Suppressor macrophage treated with lipopolysaccharide for 4 hours (primary cell): ENCODE data around the gene CADM1.

Source experiments
- DNase-seq: peaks from one replicate; pipeline ENCODE4 v3.0.0-alpha.2; 2020

The CADM1 gene

DNA sequence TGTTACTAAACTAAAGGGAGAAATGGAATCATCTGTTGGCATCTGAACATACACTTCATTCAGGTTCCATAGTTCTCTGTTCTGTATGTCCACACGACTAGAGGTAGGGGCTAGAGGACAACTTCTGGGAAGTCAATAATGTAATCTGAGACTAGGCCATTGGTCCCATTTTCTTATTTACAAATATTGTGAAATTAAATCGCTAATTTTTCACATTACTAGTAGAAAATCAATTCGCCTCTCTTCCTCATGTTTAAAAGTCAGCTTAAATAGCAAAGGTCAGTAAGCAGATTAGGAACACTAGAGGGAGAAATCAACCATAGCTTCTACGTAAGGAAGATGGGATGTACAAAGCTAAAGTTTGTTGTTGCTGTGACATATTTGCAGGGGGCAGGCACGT, 59.7 kb downstream of the CADM1 start:
- DNase-seq, result no peak

DNA sequence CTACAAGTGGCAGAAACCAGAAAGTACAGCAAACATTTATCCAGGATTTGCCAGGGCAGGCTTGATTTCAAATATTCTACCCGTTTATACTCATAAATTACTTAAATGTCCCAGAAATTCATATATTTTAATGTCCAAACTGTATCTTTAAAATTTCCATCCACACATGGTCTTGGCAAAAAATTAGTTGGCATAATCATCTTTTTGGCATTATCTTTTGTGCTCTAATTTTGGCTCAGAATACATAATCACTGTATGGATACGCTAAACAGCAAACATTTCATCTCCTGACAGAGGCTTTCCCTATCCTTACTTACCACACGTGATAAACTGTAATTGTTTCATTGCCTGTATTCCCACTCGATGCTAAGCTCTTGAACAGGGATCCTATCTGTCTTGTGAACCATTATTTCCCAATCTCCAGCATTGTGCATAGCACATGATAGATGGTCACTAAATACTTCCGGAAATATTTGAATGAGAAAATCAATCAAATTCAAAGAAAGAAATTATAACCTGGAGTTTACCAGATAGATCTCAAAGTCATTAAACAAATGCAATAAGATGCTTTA, 64.2 kb downstream of the CADM1 start:
- no peak for DNase-seq

GRCh38 chr11:115439385-115439784, 64.8 kb downstream of the CADM1 start:
- DNase-seq, result peak; percentile 39

DNA sequence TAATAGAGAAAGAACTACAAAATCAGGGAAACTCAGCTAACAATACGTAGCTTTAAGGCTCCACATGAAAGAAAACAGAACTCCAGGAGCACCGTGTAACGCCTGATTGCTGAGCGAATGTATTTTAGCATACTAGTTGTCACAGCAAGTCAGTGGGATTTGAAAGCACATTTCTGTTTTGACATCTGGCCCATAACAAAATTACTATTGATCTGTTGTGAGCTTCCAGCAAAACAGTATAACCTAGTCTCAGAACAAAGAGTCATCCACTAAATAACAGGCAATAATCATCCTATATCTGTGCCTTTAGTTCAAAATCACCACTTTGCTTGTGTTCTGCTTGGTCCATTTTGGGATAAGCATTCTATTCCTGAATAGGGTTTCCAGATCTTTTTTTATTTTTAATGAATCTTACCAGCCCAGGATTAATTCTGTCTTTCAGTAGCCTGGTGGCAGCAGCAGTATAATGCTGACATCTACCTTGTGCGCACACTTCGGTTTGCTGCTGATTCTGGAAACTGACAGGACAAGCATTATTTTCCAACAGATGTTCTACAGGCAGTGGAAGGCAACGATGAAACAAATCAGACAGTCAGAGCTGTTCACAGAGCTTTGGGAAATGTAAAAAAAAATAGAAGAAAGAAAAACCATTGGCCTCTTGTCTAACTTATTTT, 66.2 kb downstream of the CADM1 start:
- peak; percentile 29 for DNase-seq

GRCh38 chr11:115430345-115430744, 73.9 kb downstream of the CADM1 start:
- no peak for DNase-seq

DNA sequence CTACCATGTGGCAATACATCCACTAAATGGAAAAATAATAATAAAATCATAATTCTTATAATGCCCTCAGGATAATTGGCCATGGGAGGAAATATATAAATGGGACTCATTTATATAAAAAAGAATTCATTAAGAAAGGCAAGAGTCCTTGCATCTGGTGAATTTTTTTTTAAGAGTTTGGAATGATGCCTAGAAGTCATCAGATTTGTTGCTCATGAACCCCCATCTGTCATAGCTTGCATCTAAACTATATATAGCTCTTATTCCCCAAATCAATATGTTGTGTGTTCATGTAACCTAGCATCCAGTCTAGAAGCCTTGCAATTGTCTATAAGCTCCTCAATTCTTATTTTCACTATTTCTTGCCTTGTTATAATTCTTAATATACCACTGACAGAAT, 75.9 kb downstream of the CADM1 start:
- DNase-seq, result no peak

DNA sequence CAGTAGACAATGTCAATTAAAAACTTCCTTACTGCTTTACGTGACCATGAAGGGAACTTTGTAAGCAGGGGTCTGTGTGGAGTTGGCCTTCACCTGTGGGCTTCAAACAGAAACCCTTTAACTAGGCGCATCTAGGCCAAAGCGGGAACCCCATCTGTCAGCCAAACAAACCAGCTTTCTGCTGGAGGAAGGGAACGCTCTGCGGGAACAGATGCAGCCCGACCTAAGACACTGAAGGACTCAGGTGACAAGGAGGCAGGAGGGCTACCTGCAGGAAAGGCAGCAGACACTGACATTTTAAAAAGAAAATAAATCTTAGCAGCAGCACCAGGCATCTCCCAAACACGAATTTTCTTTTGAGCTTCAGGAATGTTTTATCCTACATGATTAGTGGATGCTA, 78.4 kb downstream of the CADM1 start:
- DNase-seq, result no peak

DNA sequence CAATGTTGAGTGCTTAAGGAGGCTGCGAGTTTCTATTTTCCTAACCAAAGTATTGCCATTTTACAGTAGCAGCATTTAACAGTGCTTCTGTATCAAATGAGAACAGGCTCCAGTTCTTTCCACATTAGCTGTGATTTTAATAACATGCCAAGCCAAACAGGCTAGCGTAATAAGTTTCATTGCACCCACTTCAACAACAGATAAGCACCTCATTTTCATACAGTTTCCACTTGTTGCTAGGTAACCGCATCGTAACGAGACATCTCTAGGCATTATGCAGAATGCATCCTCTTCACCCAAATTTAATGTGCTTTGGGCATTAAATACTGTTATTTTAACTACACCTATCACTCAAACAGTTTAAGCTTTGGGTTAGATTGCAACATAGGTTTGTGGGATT, 79.0 kb downstream of the CADM1 start:
- DNase-seq, result no peak

GRCh38 chr11:115423728-115424459, 80.3 kb downstream of the CADM1 start:
- DNase-seq, result no peak

DNA sequence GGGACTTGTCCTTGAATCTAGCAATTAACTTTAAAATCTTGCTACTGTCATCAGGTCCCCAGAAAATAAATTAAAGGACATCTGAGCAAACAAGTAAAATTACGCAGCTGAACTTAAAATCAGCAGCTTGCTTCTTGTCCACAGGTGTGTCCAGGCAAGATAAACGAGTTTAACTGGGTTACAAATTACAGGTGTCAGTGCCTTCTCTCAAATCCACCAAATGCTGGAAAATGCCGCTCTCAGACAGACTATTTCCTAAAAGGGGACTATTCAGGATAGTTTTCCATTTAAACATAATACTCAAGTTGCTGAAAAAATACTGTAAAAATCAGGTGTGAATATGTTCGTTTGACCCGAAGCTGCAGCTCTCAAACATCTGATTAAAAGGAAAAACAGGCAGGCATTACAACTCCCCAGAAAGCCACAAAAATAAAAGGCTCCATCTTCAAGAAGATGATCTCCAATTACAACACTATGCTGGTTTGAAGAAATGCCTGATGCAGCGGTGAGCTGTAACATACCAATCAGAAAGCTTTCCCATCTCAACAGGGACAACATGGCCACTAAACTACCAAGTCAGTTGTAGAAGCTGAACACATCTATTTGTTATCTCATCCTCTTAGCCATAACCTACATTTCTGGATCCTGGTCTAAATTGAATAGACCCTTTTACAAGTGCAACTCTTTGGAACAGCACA, 82.1 kb downstream of the CADM1 start:
- DNase-seq, result no peak

DNA sequence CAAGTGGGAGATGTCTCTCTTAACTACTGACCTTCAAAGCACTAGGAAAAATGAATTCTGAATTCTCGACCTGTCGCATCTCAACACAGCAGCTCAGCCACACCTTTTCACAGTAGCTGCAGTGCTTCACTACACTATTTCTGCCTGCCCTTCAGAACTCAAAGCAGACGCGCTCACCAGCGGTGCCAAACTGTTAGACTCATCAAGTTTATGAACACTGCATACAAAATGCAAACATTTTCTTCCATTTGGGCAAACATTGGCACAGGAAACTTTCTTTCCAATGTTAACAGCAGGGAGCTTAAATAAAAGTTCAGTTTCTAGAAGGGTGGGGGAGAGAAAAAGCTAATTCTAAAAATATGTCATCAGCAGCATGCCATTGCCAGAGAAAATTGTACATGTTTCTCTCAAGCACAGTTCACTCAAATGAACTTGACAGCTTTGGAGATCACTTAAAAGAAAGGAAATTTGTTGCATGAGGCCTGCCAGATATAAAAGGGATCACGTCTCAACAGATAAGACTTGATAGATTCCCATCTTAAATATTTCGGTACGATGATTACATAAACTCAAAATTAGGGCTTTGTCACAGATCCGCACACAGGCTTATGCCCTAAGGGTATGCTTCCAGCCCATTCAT, 82.7 kb downstream of the CADM1 start:
- DNase-seq, result no peak

DNA sequence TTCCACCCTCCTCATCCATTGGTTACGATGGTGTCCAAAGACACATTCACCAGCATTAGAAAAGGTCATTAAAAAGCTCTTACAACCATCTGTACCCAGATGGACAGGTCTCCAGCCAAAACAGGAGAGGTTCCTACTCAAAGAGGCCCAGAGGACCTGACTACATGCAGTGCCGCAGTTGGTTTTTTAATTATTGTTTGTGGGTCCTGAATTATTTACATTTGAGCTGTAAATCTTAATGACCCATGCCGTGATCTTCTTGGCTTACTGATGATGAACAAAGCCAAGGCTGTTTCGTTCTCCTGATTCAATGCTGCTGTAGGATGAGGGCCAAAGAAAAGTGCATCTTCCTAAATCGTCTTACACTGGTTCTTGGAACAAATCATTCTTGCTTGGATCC, 83.7 kb downstream of the CADM1 start:
- DNase-seq, result no peak

GRCh38 chr11:115418626-115419025, 85.6 kb downstream of the CADM1 start:
- no peak for DNase-seq

- DNase-seq, result no peak
These were observed 86.1 kb downstream of the CADM1 start for GRCh38 chr11:115418081-115418480.

GRCh38 chr11:115411120-115411519, 93.1 kb downstream of the CADM1 start:
- no peak for DNase-seq

DNA sequence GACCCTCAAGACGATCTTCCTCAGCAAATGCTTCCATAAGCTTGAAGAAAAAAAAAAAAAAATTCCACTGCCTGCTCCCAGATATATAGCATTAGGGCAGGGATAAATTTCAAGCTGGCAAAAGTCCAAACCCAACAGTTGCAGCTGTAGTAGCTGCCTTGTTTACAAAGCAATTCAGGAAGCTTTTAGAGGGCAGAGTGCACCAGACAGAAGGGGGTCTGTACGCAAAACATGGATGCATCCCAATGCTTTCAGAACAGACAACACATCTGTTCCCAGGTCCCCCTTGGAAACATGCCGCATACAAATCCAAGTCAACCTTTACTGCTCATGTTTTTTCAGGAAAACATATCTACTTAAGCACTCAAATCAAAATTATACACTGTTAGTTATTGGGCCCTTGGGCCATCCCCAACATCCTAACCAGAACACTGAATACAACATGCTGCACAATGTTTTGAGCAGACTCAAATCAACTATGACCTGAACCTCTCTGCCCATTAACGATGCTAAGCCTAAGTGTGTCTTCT, 94.5 kb downstream of the CADM1 start:
- no peak for DNase-seq

DNA sequence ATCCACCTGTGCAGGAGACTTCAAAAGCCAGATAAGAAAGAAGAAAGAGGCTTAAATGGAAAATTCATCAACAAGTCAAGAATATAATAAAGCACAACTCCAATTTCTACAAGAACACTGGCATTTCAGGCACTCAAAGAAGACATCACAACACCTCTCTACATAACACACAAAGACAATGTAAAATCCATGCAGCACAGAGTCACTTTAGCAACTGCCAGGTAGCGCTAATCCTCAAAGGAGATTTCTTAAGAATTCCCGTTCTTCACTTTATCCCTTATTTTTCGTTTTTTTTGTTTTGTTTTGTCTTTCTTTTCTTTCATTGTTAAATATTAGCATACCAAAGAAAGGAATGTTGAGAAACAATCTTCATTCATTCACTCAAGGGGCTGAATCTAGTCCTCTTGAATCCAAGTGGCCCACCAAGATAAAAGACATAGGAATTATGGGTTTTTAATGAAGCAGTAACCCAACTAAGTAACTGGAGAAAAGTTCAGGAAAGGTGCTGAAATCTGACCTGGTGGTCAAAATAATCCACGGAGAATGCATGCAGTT, 95.0 kb downstream of the CADM1 start:
- DNase-seq, result no peak

GRCh38 chr11:115408036-115408921, 95.9 kb downstream of the CADM1 start:
- no peak for DNase-seq

DNA sequence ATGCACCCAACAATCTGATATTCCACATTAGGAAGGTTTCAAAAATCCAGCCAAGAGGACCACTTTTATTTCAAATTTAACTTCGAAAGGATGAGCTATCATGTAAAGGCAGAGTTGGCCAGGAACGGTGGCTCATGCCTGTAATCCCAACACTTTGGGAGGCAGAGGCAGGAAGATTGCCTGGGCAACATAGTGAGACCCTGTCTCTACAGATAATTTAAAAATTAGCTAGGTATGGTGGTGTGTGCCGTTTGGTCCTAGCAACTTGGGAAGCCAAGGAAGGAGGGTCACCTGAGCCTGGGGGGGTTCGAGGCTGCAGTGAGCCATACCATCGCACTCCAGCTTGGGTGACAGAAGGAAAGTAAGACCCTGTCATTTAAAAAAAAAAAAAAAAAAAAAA, 96.7 kb downstream of the CADM1 start:
- DNase-seq, result no peak

DNA sequence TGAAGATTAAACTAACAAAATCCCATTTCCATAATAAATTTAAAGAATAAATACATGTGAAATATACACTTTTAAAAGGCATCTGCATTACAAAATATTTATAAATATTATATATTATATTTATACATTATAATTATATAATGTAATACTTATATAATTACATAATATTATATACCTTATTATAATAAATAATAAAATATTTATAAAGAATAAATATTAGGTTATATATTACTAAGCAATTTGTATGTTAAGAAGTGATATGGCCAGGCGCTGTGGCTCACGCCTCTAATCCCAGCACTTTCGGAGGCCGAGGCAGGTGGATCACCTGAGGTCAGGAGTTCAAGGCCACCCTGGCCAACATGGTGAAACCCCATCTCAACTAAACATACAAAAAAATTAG, 97.8 kb downstream of the CADM1 start:
- DNase-seq, result no peak

DNA sequence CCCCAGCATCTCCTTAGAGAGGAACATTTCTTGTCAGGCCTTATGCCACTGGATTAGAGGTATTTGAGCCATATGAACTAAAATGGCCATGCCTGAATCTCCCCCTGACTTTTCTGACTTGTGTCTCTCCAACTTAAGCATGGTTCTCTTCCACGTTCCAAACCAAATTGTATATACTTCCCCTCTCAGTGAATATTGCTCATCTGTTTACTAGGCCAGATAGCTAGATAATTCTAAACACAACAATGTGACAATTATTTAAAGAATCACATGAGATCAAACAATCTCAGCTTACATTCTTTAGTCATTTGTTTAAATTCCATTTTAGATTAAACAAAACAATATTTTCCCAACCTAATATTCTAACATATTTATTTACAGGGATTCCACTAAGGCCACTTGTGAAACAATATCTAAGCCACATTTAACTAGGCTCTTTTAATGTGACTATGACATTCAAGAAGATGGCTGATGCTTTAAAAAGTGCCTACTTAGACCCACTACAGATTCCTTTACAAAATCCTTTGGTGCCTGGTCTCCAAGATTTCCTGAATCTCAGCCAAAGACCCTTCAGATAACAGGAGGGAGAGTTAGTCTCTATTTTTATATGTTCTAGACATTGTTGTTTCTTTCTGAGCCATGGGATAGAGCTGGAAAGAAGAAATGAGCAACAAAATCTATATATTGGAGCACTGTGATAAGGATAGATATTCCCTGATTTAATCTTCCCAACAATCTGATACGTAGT, 105.7 kb downstream of the CADM1 start:
- DNase-seq, result no peak
